Activated CD8-positive, alpha-beta T cell treated with anti-CD3 and anti-CD28 coated beads for 36 hours (primary cell): ENCODE results near the gene LRMDA. TPM values are rescaled to one million over a fixed set of nuclear protein-coding genes. Genes with fewer than 3 reads are reported as not detected.

ENCODE experiments used
- ATAC-seq: fragments of 200-7000 bp; cut with Tn5 transposase; one replicate; pipeline ENCODE4 v1.10.0; 2021; ENCODE audit warnings: mild to moderate bottlenecking, moderate library complexity
- CTCF ChIA-PET: fragments of 350-600 bp; sonication (Branson Sonifier 250); formaldehyde crosslinking; loops from one replicate; lab custom pipeline; 2021; ENCODE audit warnings: antibody characterized with exemption; lab: Charles Lee
- POLR2A ChIA-PET: fragments of 350-600 bp; sonication (Branson Sonifier 250); formaldehyde crosslinking; loops from one replicate; lab custom pipeline; 2021; ENCODE audit warnings: antibody characterized with exemption; lab: Charles Lee
- DNase-seq: peaks from one replicate; pipeline ENCODE4 v3.0.0-alpha.2; 2020
- H3K27ac Mint-ChIP-seq: one replicate; pipeline ENCODE4 v1.8.0; 2021; ENCODE audit warnings: mild to moderate bottlenecking, mixed read lengths
- H3K27me3 Mint-ChIP-seq: one replicate; pipeline ENCODE4 v1.8.0; 2021; ENCODE audit warnings: mixed read lengths
- H3K36me3 Mint-ChIP-seq: one replicate; pipeline ENCODE4 v1.8.0; 2021; ENCODE audit warnings: low read depth, mixed read lengths
- H3K4me1 Mint-ChIP-seq: one replicate; pipeline ENCODE4 v1.8.0; 2021; ENCODE audit warnings: low read depth, mixed read lengths
- H3K4me3 Mint-ChIP-seq: one replicate; pipeline ENCODE4 v1.8.0; 2021; ENCODE audit warnings: mild to moderate bottlenecking, moderate library complexity, mixed read lengths
- H3K9me3 Mint-ChIP-seq: one replicate; pipeline ENCODE4 v1.8.0; 2021; ENCODE audit warnings: mixed read lengths
- CTCF ChIP-seq: fragments of 200-600 bp; IDR thresholded peaks from one replicate; pipeline ENCODE4 v1.8.0; 2022; ENCODE audit warnings: antibody characterized with exemption, mild to moderate bottlenecking
- intact Hi-C: fragments of 100-400 bp; cut with micrococcal nuclease; formaldehyde crosslinking; loops from one replicate; pipeline ENCODE4 v1.10.0; 2022
- total RNA-seq, 2 experiments: library from RNA; stranded (reverse); gene quantifications; one replicate each; pipeline ENCODE4 v1.2.3, GENCODE V29; 2021

Gene LRMDA
- total RNA-seq, 2 experiments from 2014 or later = not detected

DNA sequence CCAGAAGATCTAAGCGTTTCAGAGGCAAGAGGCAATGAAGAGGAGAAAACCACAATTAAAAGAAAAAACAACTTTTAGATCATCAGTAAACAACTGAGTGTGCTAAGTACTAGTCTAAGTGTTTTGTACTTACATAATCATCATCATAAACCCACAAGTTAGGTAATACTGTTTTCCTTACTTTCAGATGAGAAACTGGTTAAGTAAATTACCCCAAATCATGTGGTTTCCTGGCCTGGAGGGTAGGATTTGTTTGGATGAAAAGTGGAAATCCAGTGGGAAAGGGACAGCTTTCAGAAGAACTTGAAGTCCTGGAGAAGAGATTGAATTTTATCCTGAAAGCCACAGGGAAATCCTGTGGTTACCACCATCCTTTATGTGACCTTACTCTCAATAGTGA lies 463.3 kb downstream of the LRMDA start:
- ChIA-PET CTCF (no interaction called here), POLR2A (no interaction called here)
- Mint-ChIP-seq H3K9me3 (no peaks in the 10 kb centered on the region), H3K36me3 (no peaks in the 10 kb centered on the region), H3K27me3 (no peaks in the 10 kb centered on the region), H3K4me1 (no peaks in the 10 kb centered on the region), H3K27ac (no peak overlapping the region), H3K4me3 (no peak overlapping the region)
- no peak for DNase-seq
- intact Hi-C loops = no loop called here
- ATAC-seq = no peak
- no peak for TF ChIP-seq CTCF

GRCh38 chr10:75895259-75895658 lies 463.8 kb downstream of the LRMDA start:
- no peaks in the 10 kb centered on the region for H3K4me1 Mint-ChIP-seq
- ChIA-PET POLR2A (no interaction called here), CTCF (no interaction called here)
- intact Hi-C loops = no loop called here
- no peak overlapping the region for H3K4me3 Mint-ChIP-seq
- H3K36me3 Mint-ChIP-seq = no peaks in the 10 kb centered on the region
- ATAC-seq (no peak), DNase-seq (no peak)
- TF ChIP-seq CTCF = no peak
- no peak overlapping the region for H3K27ac Mint-ChIP-seq
- no peaks in the 10 kb centered on the region for H3K9me3 Mint-ChIP-seq
- no peaks in the 10 kb centered on the region for H3K27me3 Mint-ChIP-seq

DNA sequence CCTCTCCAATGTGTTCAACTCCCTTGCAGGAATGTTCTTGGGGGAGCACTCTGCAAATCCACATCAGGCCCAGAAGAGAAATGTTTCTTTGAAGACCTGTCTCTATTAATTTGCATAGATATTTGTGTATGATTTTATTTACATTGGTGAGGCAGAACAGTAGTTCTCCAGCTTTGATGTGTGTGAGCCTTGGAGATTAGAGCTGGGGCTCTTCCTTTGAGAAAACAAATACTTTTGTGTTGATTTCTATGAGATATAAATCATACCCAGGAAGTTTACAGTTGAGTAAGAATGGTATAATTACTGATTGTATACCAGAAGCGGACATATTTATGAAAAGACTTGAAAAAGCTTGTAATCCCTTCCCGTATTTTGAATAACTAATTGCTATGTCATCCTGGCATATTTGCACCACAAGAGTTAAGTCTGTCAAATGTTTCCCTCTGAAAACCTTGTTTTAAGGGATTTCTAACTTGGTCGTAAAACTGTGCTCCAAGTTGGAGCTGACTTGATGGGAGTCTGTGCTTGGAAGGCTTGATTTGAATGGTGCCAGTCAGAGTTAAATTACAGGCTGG lies 468.5 kb downstream of the LRMDA start:
- intact Hi-C loops = no loop called here
- H3K36me3 Mint-ChIP-seq = no peaks in the 10 kb centered on the region
- ChIA-PET POLR2A (interaction anchor here (1.0 kb wide), 1 partner anchor 12 kb away, joined by 3 read pairs; no protein-coding TSS in a partner anchor), CTCF (no interaction called here)
- H3K4me1 Mint-ChIP-seq = no peaks in the 10 kb centered on the region
- H3K27me3 Mint-ChIP-seq = peaks cover 10% of the 10 kb centered on the region
- TF ChIP-seq CTCF = no peak
- H3K27ac Mint-ChIP-seq = no peak overlapping the region
- H3K9me3 Mint-ChIP-seq = no peaks in the 10 kb centered on the region
- no peak overlapping the region for H3K4me3 Mint-ChIP-seq
- ATAC-seq = no peak
- no peak for DNase-seq

DNA sequence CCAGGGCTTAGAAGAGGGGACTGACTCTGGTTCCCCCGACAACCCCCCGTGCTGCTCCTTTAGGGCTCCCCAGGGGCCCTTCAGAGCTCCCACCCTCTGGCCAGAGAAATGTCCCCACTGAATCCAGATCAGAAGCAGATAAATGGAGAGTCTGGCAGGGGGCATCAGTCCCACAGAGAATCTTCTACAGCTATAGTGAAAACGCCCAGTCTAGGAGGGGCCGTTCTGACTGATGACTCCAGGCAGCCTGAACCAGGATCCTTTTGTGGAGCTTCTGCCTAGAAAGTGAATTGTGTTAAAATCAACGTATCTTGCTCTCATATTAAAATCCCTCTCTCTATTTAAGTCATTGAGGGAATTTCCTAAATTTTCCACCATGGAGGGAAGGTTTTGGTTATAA lies 471.4 kb downstream of the LRMDA start:
- Mint-ChIP-seq H3K27ac (no peak overlapping the region), H3K4me1 (no peaks in the 10 kb centered on the region), H3K9me3 (no peaks in the 10 kb centered on the region), H3K27me3 (peaks cover 19% of the 10 kb centered on the region), H3K36me3 (no peaks in the 10 kb centered on the region), H3K4me3 (no peak overlapping the region)
- POLR2A ChIA-PET = no interaction called here
- TF ChIP-seq CTCF = no peak
- ATAC-seq (no peak), DNase-seq (no peak)
- CTCF ChIA-PET = no interaction called here
- intact Hi-C loops = no loop called here

DNA sequence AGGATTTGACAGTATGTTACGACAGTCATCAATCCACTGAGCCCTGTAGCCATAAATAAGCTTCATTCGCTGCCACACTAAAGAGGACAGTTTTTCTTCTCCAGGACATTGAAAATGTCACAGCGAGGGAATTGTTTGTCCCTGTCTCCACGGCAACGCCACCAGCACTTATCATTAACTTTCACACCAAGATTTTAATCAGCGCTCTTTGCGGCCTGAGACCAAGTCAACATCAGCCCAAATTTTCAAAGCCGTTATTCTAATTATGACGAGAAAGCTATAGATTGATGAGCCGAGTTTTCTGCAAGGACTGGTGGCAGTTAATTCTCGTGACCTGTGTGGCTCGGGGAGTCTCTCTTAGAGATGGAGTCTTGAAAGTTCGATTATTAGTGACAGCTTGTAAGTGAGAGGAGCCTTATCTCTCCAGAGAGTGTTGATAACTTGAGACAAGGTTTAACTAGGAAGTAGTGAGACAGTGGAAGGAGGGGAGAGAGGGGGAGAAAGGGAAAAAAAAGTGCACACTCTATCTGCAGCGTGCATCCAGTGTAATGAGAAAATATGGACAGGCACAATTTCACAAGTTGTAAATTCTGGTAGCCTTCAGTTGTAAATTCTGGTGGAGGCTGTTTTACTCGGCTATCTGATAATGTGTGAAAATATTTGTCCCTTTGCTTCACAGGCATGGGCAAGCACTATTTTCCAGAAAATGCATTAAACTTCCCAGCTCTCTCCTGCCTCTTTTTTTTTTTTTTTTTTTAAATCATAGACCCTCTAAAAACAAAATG lies 473.3 kb downstream of the LRMDA start:
- H3K4me1 Mint-ChIP-seq = no peaks in the 10 kb centered on the region
- H3K36me3 Mint-ChIP-seq = no peaks in the 10 kb centered on the region
- no peak overlapping the region for H3K4me3 Mint-ChIP-seq
- TF ChIP-seq CTCF = no peak
- intact Hi-C loops = no loop called here
- no peaks in the 10 kb centered on the region for H3K9me3 Mint-ChIP-seq
- ChIA-PET CTCF (no interaction called here), POLR2A (no interaction called here)
- DNase-seq (no peak), ATAC-seq (no peak)
- H3K27me3 Mint-ChIP-seq = peaks cover 19% of the 10 kb centered on the region
- no peak overlapping the region for H3K27ac Mint-ChIP-seq
